ENCODE data around the gene PML. TPM values are rescaled to one million over a fixed set of nuclear protein-coding genes. Genes with fewer than 3 reads are reported as not detected.
"Not testable (repeated sequence)": the region's sequence is repeated elsewhere in the genome, so short reads cannot be mapped to it uniquely, and the experiment has no call there.

PML gene
- total and polyA plus RNA-seq, 2 of the 4 experiments (the other 2 are of a cell fraction): 8.8 to 22.6 TPM

DNA sequence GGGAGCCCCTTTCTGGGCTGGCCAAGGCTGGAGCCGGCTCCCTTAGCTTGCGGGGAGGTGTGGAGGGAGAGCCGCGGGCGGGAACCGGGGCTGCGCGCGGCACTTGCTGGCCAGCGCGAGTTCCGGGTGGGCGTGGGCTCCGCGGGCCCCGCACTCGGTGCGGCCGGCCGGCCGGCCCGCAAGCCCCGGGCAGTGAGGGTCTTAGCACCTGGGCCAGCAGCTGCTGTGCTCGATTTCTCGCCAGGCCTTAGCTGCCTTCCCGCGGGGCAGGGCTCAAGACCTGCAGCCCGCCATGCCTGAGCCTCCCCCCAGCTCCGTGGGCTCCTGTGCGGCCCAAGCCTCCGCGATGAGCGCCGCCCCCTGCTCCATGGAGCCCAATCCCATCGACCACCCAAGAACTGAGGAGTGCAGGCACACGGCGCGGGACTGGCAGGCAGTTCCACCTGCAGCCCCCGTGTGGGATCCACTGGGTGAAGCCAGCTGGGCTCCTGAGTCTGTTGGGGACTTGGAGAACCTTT lies 20.8 kb upstream of the PML start:
- H2BK120ac ChIP-seq (ENCODE audit: low read depth, low read length); H2BK5ac ChIP-seq (ENCODE audit: low read depth, low read length, poor library complexity, severe bottlenecking); H3K4me2 ChIP-seq (ENCODE audit: low read depth, low read length); H3K27me3 ChIP-seq (ENCODE audit: control insufficient read depth, insufficient read depth, low read length); H4K91ac ChIP-seq (ENCODE audit: insufficient read depth, low read depth, low read length); H3K9ac ChIP-seq (ENCODE audit: low read depth, low read length); in situ Hi-C loops (cut with MboI; ENCODE audit: low sequenced_read_pairs); H2AK9ac ChIP-seq (replicated peaks; ENCODE audit: low read depth, low read length, poor library complexity); H3K79me1 ChIP-seq (ENCODE audit: low read depth in 1 of 2, low read length in 2 of 2); ATAC-seq (ENCODE audit: low read depth); H2AK5ac ChIP-seq (ENCODE audit: low read depth, low read length); H3K56ac ChIP-seq (ENCODE audit: extremely low read depth, insufficient read depth, low read length); H4K8ac ChIP-seq (ENCODE audit: low read depth in 2 of 2, low read length in 2 of 2); H3K9me1 ChIP-seq (ENCODE audit: insufficient read depth, low read length); H3K4me1 ChIP-seq (ENCODE audit: control insufficient read depth, insufficient read depth, low read length); BruUV-seq (replicated peaks); H2BK20ac ChIP-seq (ENCODE audit: low read depth, low read length); dilution Hi-C loops (cut with HindIII; ENCODE audit: low sequenced_read_pairs, unreplicated experiment); H3K9me3 ChIP-seq (ENCODE audit: control insufficient read depth, insufficient read depth, low read length); H3K23ac ChIP-seq (ENCODE audit: low read depth, low read length); H2AFZ ChIP-seq (replicated peaks; ENCODE audit: low read length, poor library complexity); H3K14ac ChIP-seq (replicated peaks; ENCODE audit: low read depth, low read length); H3K4me3 ChIP-seq (ENCODE audit: insufficient read depth, low read depth, low read length); H4K5ac ChIP-seq (ENCODE audit: low read depth, low read length); H2BK15ac ChIP-seq (ENCODE audit: low read depth, low read length); H4K20me1 ChIP-seq (ENCODE audit: insufficient read depth, low read length); POLR2A ChIA-PET (ENCODE audit: unreplicated experiment); H3K18ac ChIP-seq (ENCODE audit: low read depth, low read length); H3K36me3 ChIP-seq (ENCODE audit: control insufficient read depth, insufficient read depth, low read length); H3K27ac ChIP-seq (ENCODE audit: insufficient read depth, low read length); H3K4ac ChIP-seq (ENCODE audit: low read depth, low read length); DNase-seq: not testable (repeated sequence)
- CTCF ChIA-PET: interaction anchor here (0.9 to 2.8 kb wide), 8 partner anchors 8 to 349 kb away, joined by 3 to 13 read pairs (median 7); no protein-coding TSS in a partner anchor
- 72% methylated on average over 13 of the region's 39 CpGs; no CpG with 5 or more reads in 1 of the 2 experiments for WGBS, 2 experiments (ENCODE audit: extremely low coverage in 2 of 2, insufficient read length in 1 of 2)
- intact Hi-C loops (cut with micrococcal nuclease): loop anchor here (1.0 to 5.0 kb wide), 6 partner anchors 64 to 349 kb away; no protein-coding TSS in a partner anchor

DNA sequence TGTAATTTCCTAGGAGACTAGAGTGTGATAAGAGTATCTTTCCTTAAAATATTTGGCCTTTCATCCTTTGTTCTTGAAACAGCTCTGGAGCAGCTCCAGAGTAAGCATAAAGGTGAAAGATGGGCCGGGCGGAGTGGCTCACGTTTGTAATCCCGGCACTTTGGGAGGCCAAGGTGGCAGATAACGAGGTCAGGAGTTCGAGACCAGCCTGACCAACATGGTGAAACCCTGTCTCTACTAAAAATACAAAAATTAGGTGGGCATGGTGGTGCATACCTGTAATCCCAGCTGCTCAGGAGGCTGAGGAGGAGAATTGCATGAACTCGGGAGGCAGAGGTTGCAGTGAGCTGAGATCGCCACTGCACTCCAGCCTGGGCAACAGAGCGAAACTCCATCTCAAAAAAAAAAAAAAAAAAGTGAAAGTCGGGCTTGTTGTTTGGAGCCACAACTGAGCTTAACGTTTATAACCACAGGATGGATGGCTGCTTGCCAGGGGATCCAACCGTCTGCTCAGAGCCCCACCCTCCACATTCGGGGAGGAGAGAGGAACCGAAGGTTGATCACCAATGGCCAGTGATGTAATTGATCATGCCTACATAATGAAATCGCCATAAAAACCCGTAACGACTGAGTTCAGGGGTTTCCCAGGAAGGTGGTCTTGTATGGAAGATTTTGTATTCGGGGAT lies 18.9 kb upstream of the PML start:
- ATAC-seq (ENCODE audit: low read depth); H3K9me1 ChIP-seq (ENCODE audit: insufficient read depth, low read length); H2AK5ac ChIP-seq (ENCODE audit: low read depth, low read length); H4K20me1 ChIP-seq (ENCODE audit: insufficient read depth, low read length); H4K91ac ChIP-seq (ENCODE audit: insufficient read depth, low read depth, low read length); POLR2A ChIA-PET (ENCODE audit: unreplicated experiment); H3K4me2 ChIP-seq (ENCODE audit: low read depth, low read length); H3K4me3 ChIP-seq (ENCODE audit: insufficient read depth, low read depth, low read length); H3K79me1 ChIP-seq (ENCODE audit: low read depth in 1 of 2, low read length in 2 of 2); H3K56ac ChIP-seq (ENCODE audit: extremely low read depth, insufficient read depth, low read length); H2BK5ac ChIP-seq (ENCODE audit: low read depth, low read length, poor library complexity, severe bottlenecking); H3K23ac ChIP-seq (ENCODE audit: low read depth, low read length); DNase-seq; H2AK9ac ChIP-seq (replicated peaks; ENCODE audit: low read depth, low read length, poor library complexity); BruUV-seq (replicated peaks); H3K18ac ChIP-seq (ENCODE audit: low read depth, low read length); H3K36me3 ChIP-seq (ENCODE audit: control insufficient read depth, insufficient read depth, low read length); H3K4me1 ChIP-seq (ENCODE audit: control insufficient read depth, insufficient read depth, low read length); intact Hi-C loops (cut with micrococcal nuclease); dilution Hi-C loops (cut with HindIII; ENCODE audit: low sequenced_read_pairs, unreplicated experiment); H4K8ac ChIP-seq (ENCODE audit: low read depth in 2 of 2, low read length in 2 of 2); H2BK15ac ChIP-seq (ENCODE audit: low read depth, low read length); H3K9ac ChIP-seq (ENCODE audit: low read depth, low read length); H2BK120ac ChIP-seq (ENCODE audit: low read depth, low read length); H3K27ac ChIP-seq (ENCODE audit: insufficient read depth, low read length); H2AFZ ChIP-seq (replicated peaks; ENCODE audit: low read length, poor library complexity); H3K14ac ChIP-seq (replicated peaks; ENCODE audit: low read depth, low read length); H3K9me3 ChIP-seq (ENCODE audit: control insufficient read depth, insufficient read depth, low read length); H3K4ac ChIP-seq (ENCODE audit: low read depth, low read length); H3K27me3 ChIP-seq (ENCODE audit: control insufficient read depth, insufficient read depth, low read length); H4K5ac ChIP-seq (ENCODE audit: low read depth, low read length); H2BK20ac ChIP-seq (ENCODE audit: low read depth, low read length): not testable (repeated sequence)
- 40% methylated on average over 1 of the region's 18 CpGs; no CpG with 5 or more reads in 1 of the 2 experiments for WGBS, 2 experiments (ENCODE audit: extremely low coverage in 2 of 2, insufficient read length in 1 of 2)
- in situ Hi-C loops (cut with MboI; ENCODE audit: low sequenced_read_pairs): loop anchor here (5.0 kb wide), 2 partner anchors 157 to 342 kb away; partner anchors contain the start of gene ISLR2
- CTCF ChIA-PET: interaction anchor here (0.6 kb wide), 1 partner anchor 386 kb away, joined by 3 read pairs; no protein-coding TSS in a partner anchor

Measured in IMR-90 (cell line).